ENCODE measurements around the gene NSG2.
"Not testable (repeated sequence)": the region's sequence is repeated elsewhere in the genome, so short reads cannot be mapped to it uniquely, and the experiment has no call there.

The NSG2 gene

DNA sequence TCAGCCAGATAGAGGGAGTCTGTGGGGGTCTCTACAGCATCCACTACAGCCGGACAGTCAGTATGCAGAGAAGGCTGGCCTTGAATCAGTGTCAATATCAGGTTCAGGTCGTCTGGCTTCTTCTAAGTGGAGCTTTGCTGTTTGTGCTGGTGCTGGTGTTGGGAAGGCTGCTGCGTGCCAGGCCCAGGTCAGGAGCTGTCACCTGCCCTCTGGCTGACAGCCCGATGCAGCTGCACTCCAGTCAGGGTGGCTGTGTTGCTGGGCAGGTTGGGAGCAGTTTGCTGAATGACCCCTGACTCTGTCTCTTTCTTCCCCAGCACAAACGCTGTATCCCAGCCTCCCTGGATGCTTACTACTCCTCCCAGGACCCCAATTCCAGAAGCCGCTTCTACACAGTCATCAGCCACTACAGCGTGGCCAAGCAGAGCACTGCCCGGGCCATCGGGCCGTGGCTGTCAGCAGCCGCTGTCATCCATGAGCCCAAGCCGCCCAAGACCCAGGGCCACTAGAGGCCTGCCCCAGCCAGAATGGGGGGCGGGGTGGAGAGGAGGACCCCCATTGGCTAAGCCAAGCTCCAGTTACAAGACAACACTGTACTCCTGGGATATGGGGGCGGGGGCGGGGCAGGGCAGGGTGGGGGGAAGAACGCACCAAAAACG, 61.6 kb downstream of the NSG2 start:
- no peak for DNase-seq

DNA sequence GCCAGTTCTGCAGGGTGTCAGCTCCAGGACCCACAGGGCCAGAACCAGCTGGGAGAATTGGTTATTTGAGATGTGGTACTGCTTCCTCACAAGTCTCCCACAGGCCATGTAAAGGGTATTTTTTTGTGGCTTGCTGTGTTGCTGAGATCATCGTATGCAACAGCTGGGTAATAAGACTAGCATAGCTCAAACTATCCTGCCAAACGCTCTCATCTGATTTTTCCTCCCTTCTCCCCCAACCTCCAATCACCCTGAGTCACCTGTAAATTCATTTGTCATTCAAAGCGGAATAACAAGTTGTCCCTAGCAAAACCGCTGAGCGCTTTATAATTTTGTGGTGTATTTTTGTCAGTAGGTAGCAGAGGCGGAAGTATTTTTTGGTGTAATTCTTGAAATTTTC, 63.2 kb downstream of the NSG2 start:
- DNase-seq, result no peak

DNA sequence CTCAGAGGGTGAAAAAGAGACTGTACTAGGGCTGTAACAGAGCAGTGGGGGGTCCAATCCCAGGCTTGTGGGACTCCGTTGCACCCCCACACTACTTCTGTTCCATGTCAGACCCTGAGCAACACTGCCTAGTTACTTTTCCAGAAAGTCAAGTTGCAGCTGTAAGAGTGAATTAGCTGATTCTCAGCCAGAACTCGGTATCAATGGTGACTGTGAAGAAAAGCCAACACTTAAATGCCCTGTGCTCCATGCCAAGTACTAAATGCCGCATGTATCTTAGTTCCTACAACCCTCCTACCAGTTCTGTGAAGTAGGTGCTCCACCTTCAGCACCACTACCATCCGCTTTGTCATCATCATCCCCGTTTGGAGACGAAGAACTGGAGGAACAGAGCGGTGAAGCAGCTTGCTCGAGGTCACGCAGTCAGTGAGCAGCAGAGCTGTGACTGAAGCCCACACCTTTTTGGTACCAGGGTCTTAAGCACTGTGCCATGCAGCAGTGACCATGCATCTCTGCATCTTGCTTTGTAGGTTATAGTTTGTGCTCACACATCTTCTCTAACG, 64.3 kb downstream of the NSG2 start:
- DNase-seq, result no peak

DNA sequence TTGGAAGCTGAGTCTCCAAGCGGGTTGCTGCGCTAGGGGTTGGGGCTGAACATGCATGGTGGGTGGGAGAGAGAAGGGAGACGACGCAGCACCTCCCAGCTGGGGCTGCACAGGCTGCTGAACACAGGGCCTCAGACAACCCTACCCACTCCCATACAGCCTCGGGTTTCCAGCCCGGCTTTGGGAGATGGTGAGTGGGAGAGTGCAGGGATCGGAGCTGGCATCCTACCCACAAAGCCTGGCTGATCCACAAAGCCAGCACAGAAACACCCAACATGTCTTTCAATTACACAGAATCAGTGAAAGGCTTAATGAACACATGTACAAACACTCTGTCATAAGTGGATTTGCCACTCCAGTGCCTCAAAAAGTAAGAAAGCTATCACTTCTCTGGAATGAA, 64.8 kb downstream of the NSG2 start:
- no peak for DNase-seq

DNA sequence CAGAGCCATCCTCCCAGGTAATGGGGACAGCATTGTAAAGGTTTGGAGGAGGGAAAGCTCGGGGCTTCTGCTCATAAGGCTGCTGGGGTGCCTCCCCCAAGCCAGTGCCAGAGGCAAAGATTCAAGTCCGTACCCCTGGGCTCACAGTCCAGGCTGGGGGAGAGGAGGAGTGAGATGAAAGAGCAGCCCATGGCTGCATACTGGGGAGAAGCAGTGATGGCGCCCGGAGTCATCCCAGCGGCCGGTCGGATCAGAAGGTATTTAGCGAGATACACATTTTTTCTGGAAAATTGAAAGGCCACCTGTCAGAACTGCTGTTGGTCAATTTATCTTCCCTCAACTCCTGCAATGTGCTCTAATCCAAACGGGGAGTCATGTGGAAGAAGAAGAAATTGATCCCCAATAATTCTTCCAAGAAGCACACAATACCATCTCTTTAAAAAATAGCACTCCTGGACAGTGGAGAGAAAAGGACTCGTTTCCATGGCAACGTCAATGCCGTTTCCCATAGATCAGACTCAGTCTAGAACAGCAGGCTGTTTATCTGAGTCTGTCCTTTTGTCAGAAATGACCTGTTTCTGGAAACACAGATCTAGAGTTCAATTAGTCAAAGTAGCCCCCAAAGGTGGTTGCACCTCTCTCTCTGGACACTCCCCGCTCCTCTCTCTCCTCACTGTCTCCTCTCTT, 65.9 kb downstream of the NSG2 start:
- no peak for DNase-seq

DNA sequence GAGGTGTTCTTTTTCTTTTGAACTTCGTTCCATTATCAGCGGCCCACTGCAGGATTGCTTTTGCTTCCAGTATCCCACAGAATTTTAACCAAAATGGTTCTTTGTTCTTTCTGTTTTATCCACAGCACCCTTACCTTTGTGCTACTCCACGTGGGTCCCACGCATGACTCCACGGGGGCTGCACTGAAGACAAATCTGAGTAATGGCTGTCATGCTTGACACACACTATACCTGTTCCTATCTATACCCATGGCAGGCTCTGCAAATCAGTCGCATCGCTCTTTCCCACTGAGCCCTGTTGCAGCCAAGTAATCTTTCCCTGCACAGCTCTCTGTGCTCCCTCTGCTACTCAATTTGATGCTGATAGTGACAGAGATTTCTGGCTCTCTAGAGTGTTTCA, 69.7 kb downstream of the NSG2 start:
- DNase-seq, result no peak

DNA sequence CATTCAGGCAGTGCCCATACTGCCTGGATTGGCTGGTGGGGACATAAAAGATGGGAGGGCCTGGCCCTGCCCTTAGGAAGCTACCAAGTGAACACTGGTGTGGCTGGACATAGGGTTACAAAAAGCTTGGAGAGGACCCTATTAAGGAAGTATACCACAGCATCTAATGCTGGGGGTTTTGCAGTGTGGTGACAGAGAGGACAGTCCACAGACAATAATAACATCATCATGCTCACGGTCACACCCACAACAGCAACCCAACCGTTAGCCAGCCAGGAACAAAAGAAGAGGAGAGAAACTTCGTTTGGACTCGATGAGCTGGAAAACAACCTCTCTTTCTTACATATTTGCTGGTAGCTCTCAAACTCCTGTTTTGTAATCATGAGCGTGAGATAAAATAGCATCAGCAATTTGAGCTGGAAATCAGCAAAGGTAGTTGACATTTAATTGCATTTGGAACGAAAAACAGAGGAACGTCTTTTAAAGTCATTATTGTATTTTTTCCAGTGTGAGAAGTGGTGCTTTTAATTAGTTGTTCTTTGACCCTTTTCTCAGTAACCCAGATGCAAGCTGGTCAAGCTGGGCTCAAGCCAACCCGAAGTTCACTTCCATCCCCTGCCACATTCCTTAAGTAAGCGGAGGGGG, 73.4 kb downstream of the NSG2 start:
- no peak for DNase-seq

DNA sequence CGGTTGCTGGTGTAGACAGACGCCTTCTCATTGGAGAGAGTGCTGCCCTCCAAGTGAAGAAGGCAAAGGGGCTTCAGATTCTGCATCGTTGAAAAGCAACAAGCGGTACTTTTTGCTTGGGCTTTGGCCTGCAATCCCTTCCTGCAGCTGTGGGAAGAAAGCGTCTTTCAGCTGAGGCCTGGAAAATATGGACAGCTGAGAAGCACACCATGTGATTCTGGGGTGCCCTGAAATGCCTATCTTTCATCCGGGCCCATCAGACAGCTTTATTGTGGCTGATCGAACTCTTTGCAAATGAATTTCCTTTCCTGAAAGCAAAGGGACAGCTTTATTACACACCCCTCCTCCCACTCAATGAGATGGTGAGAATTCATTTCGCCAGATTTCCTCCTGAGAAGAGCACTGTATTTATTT, 74.0 kb downstream of the NSG2 start:
- DNase-seq, result no peak

DNA sequence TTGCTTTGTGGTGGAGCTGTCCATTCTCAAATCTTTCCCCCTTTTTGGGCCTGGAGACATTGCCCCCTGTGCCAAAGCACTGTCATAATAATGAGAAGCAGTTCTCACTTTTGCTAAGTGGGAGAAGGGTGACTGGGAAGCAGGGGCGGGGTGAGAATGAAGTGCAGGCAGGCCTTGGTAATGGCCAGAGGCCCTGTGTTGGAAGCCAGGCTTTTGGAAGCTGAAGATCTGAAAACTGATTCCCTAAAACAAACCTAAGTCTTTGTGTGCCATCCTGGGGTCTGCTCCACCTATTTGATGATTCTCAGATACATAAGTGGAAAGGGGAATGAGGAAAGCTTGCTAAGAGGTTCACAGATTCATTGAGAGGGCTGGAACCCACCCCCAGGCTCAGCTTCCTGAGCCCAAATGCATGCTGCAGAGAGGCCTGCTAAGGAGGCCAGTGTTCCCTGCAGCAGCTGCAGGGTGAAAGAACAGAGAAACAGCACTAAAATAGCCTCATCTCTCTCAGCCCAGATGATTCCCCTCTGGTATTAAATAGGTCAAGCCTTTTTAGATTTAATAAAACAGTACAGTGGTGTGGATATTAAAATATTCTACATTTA, 75.0 kb downstream of the NSG2 start:
- no peak for DNase-seq

DNA sequence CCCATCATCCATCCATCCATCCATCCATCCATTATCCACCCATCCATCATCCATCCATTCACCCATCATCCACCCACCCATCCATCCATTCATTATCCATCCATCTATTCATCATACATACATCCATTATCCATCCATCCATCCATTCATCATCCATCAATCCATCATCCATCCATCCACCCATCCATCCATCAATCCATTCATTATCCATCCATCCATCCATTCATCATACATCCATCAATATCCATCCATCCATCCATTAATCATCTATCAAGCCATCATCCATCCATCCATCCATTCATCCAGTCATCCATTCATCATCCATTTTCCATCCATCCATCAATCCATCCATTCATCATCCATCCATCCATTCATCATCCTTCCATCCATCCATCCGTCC, 89.0 kb downstream of the NSG2 start:
- no peak for DNase-seq

DNA sequence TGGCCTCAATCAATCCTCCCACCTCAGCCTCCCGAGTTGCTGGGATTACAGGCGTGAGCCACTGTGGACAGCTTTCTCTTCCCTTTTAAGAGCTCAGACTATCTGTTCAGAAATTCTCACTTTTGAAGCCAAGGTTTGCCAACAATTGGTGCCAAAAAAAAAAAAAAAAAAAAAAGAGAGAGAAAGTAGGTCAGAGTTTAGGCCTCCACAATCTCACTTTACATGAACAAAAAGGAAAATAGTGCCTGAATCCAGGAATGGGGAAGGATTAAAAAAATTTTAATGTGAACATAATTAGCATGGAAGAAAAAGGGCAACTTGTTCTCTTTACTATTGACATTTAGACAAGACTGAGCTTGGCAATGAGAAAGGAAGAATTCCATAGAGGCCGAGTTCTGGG, 94.1 kb downstream of the NSG2 start:
- no peak for DNase-seq

DNA sequence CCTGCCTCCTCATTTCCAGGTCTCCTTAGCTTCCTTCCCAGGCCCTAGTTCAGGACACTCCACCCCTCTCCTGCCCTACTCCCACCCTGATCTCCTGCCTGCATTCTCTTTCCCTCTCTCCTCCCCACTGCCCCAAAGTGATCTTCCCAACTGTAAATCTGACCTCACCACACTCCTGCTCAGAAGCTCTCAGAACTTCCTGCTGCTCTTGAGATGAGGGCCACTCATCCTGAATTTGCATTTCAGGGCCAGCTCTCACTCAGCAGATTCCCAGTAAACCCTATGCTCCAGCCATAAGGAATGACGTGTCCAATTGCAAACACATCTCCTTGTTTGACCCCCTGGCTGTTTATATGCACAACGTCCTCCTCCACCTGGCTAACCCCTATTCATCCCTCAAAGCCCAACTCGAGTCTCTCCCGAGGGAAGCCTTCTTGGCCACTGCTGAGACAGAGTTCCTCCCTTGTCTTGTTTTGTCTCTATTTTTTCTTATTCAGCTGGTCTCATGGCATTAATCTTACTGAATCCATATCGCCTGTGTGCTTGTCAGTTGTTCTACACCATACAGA, 95.0 kb downstream of the NSG2 start:
- no peak for DNase-seq

DNA sequence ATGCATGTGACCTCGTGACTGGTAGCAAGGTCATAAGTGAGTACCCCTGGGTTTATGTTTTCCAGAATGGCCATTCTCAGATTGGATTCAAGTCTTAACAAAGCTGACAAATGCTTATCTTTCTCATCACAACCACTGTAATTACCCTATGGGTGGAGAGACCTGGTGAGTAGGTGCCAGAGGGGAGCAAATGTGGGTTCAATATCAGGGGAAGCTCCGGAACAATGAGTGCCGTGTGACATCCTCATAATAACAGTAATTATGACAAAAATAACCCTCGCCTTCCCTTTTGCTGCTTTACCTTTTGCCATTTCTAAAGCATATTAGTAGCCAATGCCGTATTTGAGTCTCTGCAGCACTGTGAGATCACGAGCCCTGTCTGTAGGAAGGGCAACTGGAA, 95.9 kb downstream of the NSG2 start:
- no peak for DNase-seq

DNA sequence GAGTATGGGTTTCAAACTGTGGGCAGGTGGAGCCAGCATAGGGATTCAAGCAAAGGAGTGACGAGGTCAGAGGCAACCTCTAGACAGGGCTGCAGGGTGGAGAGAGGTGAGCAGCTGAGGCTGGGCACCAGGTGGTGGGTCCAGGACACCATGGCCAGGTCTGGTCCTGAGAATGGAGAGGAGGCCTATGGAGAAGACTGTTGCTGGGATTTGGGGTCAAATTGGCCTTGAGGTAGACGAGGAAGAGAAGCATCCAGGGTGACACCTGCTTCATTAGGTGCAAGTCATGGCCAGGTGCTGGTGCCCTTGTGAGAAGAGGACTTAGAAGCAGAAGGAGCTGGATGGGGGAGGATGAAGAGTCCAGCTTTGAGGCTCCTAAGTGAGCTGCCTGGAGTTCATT, 99.6 kb downstream of the NSG2 start:
- no peak for DNase-seq

DNA sequence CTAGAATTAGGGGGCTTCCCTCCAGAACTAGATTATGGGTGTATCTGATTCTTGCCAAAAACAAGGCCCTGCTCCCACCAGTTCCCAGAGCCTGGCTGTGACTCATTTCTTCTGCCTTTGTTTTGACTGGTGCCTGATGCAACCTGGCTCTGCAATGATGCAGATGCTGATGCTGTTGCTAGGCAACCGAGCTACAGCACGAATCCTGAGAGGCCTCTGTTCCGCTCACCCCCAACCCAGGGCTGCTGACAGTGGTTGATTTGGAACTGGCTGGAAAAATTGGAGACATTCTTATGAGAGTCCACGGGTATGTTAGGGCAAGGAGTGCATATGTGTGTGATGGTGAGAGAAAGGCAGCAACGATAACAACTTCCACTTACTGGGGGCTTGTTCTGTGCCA, 100.3 kb downstream of the NSG2 start:
- no peak for DNase-seq

DNA sequence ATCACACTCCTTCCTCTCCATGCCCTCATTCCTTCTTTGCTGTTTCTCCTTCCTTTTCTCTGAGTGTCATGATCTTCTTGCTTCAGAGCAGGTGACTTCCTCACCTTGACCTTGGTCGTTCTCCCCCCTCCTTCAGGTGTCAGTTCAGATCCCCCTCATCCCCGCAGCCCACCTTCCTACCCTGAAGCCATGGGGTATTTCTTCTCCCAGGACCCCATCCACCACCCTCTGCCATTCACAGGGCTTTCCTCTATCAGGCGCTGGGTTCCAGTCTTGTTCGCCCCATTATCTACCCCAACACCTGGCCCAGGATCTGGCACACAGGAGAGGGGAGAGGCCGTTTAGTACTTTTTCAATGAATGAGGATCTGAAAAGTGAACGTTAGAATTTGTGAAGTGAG, 101.0 kb downstream of the NSG2 start:
- DNase-seq, result no peak

DNA sequence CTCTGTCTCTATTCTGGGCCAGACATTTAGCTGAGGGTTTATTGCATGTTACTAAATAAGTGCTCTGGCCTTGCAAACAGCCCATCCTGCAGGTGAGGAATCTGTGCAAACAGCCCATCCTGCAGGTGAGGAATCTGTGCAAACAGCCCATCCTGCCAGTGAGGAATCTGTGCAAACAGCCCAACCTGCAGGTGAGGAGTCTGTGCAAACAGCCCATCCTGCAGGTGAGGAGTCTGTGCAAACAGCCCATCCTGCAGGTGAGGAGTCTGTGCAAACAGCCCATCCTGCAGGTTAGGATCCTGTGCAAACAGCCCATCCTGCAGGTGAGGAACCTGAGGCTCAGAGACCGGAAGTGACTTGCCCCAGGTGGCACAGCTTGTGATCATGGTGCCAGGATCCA, 101.5 kb downstream of the NSG2 start:
- DNase-seq, result not testable (repeated sequence)

DNA sequence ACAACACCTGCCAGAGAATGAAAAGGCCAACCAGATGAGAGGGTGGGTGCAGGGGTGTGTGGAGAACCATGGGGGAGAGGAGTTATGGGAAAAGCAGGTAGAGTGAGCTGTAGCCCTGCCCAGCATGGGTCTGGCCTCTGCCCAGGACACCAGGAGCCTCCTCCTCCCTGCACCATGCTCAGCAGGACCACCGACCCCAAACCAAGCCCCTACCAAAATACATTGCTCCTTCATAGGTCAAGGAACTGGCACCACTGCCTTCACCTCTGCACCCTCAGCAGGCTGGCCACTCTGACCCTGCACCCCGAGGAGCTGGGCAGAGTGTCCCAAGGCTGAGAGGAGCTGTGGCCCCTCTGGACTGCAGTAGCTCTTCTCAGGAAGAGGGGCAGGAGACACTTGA, 102.0 kb downstream of the NSG2 start:
- no peak for DNase-seq

DNA sequence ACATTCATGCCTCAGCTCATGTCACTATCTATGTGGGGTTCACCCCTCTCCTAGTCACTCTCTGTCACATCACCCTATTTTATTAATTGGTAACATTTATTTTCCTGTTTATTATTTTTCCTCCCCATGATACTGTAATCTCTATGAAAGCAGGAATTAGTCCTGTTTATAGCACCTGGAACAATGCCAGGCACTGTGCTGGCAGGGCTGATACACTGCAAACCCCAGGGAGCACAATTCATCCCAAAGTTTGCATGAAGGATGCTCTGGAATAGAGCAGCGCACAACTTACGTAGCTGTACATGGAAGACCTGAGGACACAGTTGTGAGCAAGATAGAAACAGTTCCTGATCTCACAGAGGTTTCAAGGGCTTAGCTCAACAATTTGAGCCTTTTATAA, 103.2 kb downstream of the NSG2 start:
- no peak for DNase-seq

DNA sequence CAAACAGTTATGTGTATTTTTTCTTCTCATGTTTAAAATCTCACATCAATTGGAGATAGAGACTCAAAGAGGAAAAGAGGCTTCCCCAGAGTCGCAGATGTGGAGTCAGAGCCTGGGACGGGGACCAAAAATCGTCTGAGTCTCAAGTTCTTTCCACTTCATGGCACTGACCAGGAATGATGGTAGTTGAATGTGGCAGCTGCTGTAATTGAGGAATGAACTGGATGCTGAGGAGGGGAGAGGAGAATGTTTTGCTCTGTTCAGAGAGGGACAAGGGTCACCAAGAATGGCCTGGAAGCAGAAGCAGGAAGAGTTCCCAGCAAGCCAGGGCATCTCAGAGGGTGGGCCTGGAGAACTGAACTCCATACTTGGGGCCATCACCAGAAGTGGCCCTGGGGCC, 103.9 kb downstream of the NSG2 start:
- DNase-seq, result no peak

DNA sequence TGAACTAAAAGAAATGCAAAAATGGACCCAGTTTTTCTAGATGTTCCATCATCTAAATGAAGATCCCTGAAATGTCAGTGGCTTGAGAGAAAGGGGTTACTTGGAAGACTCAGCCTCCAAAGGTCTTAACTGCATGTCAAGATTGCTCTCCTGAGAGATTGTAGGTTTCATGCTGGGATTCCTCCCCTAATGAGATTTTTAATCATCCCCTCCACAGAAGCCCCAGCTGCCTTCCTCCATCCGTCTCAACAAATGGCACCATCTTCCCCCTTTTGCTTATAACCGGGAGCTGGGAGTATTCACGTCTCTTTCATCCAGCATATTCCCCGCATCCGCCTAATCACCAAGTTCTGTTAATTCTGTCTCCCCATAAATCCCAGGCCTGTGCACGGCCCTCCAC, 104.5 kb downstream of the NSG2 start:
- no peak for DNase-seq

DNA sequence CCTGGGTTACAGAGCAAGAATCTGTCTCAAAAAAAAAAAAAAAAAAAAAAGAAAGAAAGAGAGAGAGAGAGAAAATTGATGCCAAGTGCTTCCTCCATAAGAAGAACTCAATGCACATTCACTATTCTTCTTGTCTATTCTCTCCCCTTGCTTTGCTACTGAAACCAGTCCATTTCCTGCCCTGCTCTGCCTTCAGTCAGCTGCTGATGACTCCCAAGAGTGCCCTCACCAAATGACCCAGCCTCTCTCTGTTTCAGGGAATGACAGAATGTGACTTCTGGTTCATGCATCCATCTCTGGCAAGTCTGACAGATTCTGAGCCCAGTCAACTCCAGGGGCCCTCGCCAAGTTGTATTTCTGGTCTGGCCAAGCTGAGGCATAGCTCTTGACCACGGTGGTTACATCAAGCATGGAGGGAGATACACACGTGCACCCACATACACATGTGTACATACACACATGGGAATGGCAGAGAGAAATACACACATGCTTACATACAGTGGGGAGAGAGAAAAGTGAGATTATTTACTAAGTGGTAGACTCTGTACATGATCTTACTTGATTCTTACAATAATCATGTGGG, 106.2 kb downstream of the NSG2 start:
- DNase-seq, result no peak

DNA sequence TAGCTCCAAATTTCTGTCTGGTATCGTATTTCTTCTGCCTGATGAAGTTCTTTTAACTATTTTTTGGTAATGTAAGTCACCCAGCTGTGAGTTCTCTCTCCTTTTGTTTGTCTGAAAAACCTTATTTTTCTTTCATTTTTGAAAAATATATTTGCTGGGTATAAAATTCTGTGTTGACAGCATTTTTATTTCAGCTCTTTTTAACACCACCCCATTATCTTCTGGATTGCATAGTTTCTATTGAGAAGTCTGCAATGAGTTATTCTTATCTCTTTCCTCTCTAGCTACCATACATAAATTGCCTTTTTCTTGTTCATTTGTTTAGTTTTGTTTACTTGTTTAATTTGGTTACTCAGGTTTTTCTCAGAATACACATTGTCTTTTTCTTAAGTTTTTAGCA, 109.1 kb downstream of the NSG2 start:
- no peak for DNase-seq

Data from NCI-H2171 (cell line).